ENCODE results near the gene FAM135A. TPM values are rescaled to one million over a fixed set of nuclear protein-coding genes. Genes with fewer than 3 reads are reported as not detected.

The FAM135A gene
- total and polyA plus RNA-seq, 8 donors, result 7.2 to 121 (median 39.5) TPM

DNA sequence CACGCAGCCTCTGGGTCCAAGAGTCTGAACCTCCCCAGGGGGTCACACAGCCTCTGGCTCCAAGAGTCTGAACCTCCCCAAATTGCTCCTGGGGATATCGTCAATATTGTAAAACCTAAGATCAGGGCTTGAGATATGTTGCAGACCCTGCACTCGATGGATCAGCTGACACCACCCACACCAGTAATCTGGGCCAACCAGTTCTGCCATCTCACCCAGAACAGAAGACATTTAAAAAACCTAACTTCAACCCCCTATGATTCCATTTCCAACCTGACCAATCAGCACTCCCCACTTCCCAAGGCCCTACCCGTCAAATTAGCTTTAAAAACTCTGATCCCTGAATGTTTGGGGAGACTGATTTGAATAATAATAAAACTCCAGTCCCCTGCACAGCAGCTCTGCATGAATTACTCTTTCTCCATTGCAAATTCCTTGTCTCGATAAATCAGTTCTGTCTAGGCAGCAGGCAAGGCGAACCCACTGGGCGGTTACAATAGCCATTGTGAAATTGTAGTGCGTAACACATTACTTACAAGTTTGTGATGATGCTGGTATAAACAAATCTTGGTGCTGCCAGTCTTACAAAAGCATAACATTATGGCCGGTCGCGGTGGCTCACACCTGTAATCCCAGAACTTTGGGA lies 32.4 kb upstream of the FAM135A start:
- H3K27ac ChIP-seq, result no peak overlapping the region
- H3K4me1 ChIP-seq, result no peaks in the 10 kb centered on the region
- no peaks in the 10 kb centered on the region for H3K27me3 ChIP-seq
- WGBS, 5 donors, result 92 to 97% (median 94%) methylated on average over 11 of the region's 11 CpGs
- no peak overlapping the region for H3K4me3 ChIP-seq
- TF ChIP-seq, protein P1, sequence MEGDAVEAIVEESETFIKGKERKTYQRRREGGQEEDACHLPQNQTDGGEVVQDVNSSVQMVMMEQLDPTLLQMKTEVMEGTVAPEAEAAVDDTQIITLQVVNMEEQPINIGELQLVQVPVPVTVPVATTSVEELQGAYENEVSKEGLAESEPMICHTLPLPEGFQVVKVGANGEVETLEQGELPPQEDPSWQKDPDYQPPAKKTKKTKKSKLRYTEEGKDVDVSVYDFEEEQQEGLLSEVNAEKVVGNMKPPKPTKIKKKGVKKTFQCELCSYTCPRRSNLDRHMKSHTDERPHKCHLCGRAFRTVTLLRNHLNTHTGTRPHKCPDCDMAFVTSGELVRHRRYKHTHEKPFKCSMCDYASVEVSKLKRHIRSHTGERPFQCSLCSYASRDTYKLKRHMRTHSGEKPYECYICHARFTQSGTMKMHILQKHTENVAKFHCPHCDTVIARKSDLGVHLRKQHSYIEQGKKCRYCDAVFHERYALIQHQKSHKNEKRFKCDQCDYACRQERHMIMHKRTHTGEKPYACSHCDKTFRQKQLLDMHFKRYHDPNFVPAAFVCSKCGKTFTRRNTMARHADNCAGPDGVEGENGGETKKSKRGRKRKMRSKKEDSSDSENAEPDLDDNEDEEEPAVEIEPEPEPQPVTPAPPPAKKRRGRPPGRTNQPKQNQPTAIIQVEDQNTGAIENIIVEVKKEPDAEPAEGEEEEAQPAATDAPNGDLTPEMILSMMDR (IDR thresholded peaks at IDR 0.05), result no peak
- DNase-seq, result no peak
- intact Hi-C loops (cut with DNase I; ENCODE audit: low total_unique reads), result no loop called here
- no peaks in the 10 kb centered on the region for H3K36me3 ChIP-seq
- H3K9me3 ChIP-seq, result no peaks in the 10 kb centered on the region

GRCh38 chr6:70381417-70381782 lies 31.9 kb upstream of the FAM135A start:
- Histone ChIP-seq H3K4me3 (no peak overlapping the region), H3K4me1 (no peaks in the 10 kb centered on the region), H3K9me3 (no peaks in the 10 kb centered on the region), H3K27ac (no peak overlapping the region), H3K36me3 (no peaks in the 10 kb centered on the region), H3K27me3 (no peaks in the 10 kb centered on the region)
- TF ChIP-seq, protein P1 (IDR thresholded peaks at IDR 0.05), result no peak
- TF ChIP-seq POLR2AphosphoS5 (IDR thresholded peaks at IDR 0.05) (no peak), POLR2A (IDR thresholded peaks at IDR 0.05) (no peak), EP300 (IDR thresholded peaks at IDR 0.05) (no peak)
- 86 to 90% (median 90%) methylated on average over 5 of the region's 5 CpGs for WGBS, 5 donors
- no peak for DNase-seq
- intact Hi-C loops (cut with DNase I; ENCODE audit: low total_unique reads), result no loop called here

- DNase-seq, result no peak
- intact Hi-C loops (cut with DNase I; ENCODE audit: low total_unique reads), result no loop called here
- H3K36me3 ChIP-seq, result no peaks in the 10 kb centered on the region
- no peak overlapping the region for H3K4me3 ChIP-seq
- H3K27ac ChIP-seq, result no peak overlapping the region
- H3K27me3 ChIP-seq, result no peaks in the 10 kb centered on the region
- no peaks in the 10 kb centered on the region for H3K9me3 ChIP-seq
- 69 to 83% (median 77%) methylated on average over 1 of the region's 1 CpG for WGBS, 5 donors
- no peaks in the 10 kb centered on the region for H3K4me1 ChIP-seq
- TF ChIP-seq, protein P1 (IDR thresholded peaks at IDR 0.05), result no peak
- TF ChIP-seq EP300 (IDR thresholded peaks at IDR 0.05) (no peak), POLR2AphosphoS5 (IDR thresholded peaks at IDR 0.05) (no peak), POLR2A (IDR thresholded peaks at IDR 0.05) (no peak)
Measured at GRCh38 chr6:70385901-70386300, 27.4 kb upstream of the FAM135A start.

DNA sequence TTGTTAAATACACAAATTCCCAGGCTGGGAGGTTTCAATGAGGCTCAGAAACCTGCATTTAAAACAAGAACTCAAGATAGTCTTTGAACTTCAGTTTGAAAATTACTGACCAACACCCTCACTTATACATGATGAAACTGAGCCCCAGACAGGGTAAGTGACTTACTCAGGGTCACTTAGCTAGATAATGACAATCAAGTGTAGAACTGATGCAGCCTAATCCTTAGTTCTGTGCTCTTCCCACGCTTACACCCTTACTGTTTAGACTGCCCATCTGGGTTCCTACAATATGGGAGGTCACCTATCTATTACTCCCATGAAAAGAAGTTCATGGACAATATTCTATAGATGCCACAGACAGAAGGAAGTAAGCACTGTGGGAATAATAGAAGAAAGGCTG lies 24.5 kb upstream of the FAM135A start:
- Histone ChIP-seq H3K4me1 (no peaks in the 10 kb centered on the region), H3K36me3 (no peaks in the 10 kb centered on the region), H3K4me3 (no peak overlapping the region), H3K9me3 (no peaks in the 10 kb centered on the region), H3K27ac (no peak overlapping the region), H3K27me3 (no peaks in the 10 kb centered on the region)
- no peak for DNase-seq
- TF ChIP-seq POLR2AphosphoS5 (IDR thresholded peaks at IDR 0.05), result no peak
- no peak for TF ChIP-seq POLR2A (IDR thresholded peaks at IDR 0.05)
- WGBS, 5 donors, result 73 to 95% (median 86%) methylated on average over 1 of the region's 1 CpG
- intact Hi-C loops (cut with DNase I; ENCODE audit: low total_unique reads), result no loop called here

GRCh38 chr6:70389261-70389660 lies 24.0 kb upstream of the FAM135A start:
- Histone ChIP-seq H3K36me3 (no peaks in the 10 kb centered on the region), H3K9me3 (no peaks in the 10 kb centered on the region), H3K27me3 (no peaks in the 10 kb centered on the region), H3K4me1 (no peaks in the 10 kb centered on the region), H3K4me3 (no peak overlapping the region), H3K27ac (no peak overlapping the region)
- no peak for DNase-seq
- intact Hi-C loops (cut with DNase I; ENCODE audit: low total_unique reads), result no loop called here
- no peak for TF ChIP-seq EP300 (IDR thresholded peaks at IDR 0.05)
- TF ChIP-seq, protein P1 (IDR thresholded peaks at IDR 0.05), result no peak
- TF ChIP-seq POLR2AphosphoS5 (IDR thresholded peaks at IDR 0.05), result no peak
- TF ChIP-seq POLR2A (IDR thresholded peaks at IDR 0.05), result no peak
